GM18498 (cell line): ENCODE data around the gene DGAT2.
A peak's percentile ranks its signal among the peaks of the same experiment; 100 is the strongest.

Source experiments
- ATAC-seq: cut with Tn5 transposase; IDR thresholded peaks from one replicate; pipeline ENCODE4 v1.9.1; 2021; ENCODE audit warnings: mild to moderate bottlenecking, moderate library complexity; ENCODE audit not compliant: unreplicated experiment

Gene DGAT2

GRCh38 chr11:75777461-75778110, 9.0 kb downstream of the DGAT2 start:
- no peak for ATAC-seq

- ATAC-seq, result no peak
Measured at GRCh38 chr11:75778962-75779361, 10.4 kb downstream of the DGAT2 start.

GRCh38 chr11:75779960-75780359, 11.4 kb downstream of the DGAT2 start:
- no peak for ATAC-seq

DNA sequence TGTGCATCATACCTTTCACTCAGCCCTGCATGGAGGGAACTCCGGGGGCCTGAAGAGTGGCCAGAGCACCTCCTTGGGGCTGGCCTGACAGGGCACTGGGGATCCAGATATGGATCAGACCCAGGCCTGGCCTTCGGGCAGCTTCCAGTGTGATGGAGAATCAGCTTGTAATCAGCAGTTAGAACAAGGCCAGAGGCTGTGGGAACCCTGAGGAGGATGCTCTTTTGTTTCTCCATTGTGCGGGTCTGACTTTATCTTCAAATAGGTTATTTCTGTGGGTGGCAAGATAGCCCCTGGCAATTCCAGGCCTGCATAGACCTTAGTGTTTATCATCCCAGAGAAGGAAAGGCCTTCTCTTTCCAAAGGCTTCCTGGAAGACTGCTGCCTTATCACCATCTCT, 12.3 kb downstream of the DGAT2 start:
- ATAC-seq, result no peak

- ATAC-seq, result no peak
Measured at GRCh38 chr11:75781296-75781695, 12.7 kb downstream of the DGAT2 start.

GRCh38 chr11:75781831-75782230, 13.3 kb downstream of the DGAT2 start:
- no peak for ATAC-seq

- ATAC-seq, result no peak
Measured at GRCh38 chr11:75782540-75783263, 14.1 kb downstream of the DGAT2 start.

- ATAC-seq, result no peak
Measured at GRCh38 chr11:75783416-75784084, 15.0 kb downstream of the DGAT2 start.

- ATAC-seq, result no peak
Measured at GRCh38 chr11:75784085-75784478, 15.5 kb downstream of the DGAT2 start.

DNA sequence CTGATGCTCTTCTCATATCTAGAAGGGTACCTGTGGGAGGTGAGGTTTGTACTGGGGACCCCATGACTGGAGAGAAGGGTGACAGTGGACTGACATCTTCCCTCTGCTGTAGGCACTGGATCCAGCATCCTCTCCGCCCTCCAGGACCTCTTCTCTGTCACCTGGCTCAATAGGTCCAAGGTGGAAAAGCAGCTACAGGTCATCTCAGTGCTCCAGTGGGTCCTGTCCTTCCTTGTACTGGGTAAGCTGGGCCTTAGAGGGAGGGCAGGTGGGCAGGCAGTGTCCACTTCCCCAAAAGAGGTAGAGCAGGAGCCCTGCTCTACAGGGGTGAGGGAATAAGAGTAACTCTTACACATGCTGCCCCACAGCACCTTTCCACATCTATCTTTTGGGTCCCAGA, 15.9 kb downstream of the DGAT2 start:
- no peak for ATAC-seq

DNA sequence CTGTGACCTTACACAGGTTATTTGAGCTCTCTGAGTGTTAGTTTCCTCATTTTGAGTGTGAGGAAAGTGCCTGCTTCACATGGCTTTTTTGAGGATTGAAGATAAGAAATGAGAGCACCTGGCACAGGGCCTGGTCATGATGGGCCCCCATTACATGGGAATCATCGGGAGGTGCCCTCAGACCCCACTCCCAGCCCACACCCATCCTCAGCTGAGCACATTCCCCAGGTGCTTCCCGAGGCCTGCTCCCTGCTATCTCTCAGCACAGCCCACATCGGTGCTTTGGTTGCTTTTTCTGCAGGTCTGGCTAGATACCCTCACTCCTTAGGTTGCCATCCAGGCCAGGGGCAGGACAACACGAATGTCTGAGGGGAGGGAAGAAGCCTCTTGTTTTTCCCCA, 16.6 kb downstream of the DGAT2 start:
- ATAC-seq, result no peak

GRCh38 chr11:75786101-75786736, 17.6 kb downstream of the DGAT2 start:
- ATAC-seq, result peak; percentile 77

DNA sequence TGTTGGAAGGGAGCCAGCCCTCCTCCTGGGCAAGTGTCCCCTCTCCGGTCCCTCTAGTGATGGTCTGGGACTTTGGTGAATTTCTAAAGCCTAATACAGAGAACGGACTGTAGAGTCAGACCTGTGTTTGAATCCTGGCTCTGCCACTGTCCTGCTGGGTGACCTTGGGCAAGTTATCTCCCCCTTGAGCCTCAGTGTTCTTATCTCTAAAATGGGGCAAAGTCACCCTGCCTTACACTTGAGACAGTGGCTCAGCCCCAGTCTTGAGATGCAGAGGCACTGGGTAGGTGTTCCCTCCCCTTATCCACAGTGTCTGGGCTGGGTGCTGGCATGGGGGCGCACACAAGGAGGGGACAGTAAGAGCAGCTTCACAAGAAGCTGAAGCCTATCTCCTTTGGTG, 20.9 kb downstream of the DGAT2 start:
- no peak for ATAC-seq

GRCh38 chr11:75790986-75791385, 22.4 kb downstream of the DGAT2 start:
- ATAC-seq, result no peak

DNA sequence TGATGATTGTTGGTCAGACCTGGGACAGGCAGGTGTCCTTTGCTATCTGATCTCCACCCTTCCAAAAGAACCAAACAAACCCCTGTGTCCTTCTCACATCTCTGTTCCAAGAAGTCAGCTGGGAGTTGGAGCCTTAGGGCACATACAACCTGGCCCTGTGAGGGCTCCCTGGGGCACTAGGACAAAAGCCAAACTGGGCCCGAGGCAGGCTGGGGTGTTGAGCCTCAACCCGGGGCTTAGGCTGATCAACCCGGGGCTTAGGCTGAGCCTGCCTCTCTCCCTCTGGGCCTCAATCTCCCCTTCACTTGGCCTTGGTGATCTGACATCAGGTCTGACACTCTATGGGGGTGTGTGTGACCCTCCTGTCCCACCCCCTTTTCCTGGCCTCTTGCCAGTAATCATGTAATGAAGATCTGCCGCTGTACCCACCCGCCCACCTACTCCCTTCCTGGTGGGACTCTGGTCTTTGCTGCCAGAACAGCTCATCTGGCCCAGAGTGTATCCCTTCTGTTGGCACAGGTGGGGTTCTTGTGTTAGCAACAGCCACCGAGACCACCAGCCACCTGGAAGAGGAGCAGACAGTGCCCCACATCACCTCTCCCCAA, 23.7 kb downstream of the DGAT2 start:
- ATAC-seq, result no peak

GRCh38 chr11:75792997-75793800, 24.6 kb downstream of the DGAT2 start:
- ATAC-seq, result no peak

GRCh38 chr11:75793966-75794365, 25.4 kb downstream of the DGAT2 start:
- no peak for ATAC-seq

- no peak for ATAC-seq
Measured at GRCh38 chr11:75795276-75796090, 26.9 kb downstream of the DGAT2 start.

DNA sequence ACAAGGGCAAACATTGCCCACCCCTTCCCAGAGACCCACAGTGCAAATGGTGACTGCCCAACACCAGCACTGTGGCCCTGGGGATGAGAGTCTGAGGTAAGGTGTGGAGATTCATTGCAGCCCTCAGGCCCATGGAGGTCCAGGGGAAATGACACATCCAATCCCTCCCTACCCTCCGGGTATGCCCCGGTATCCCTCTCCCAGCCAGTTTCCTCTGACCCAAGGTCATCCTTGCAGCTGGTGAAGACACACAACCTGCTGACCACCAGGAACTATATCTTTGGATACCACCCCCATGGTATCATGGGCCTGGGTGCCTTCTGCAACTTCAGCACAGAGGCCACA, 27.5 kb downstream of the DGAT2 start:
- ATAC-seq, result no peak

GRCh38 chr11:75797116-75797515, 28.5 kb downstream of the DGAT2 start:
- ATAC-seq, result no peak
